NCI-H146 (cell line): ENCODE measurements around the gene NR2C2AP.
A peak's percentile ranks its signal among the peaks of the same experiment; 100 is the strongest.
"Not testable (repeated sequence)": the region's sequence is repeated elsewhere in the genome, so short reads cannot be mapped to it uniquely, and the experiment has no call there.

ENCODE experiments used
- DNase-seq: peaks from one replicate; lab custom pipeline; 2025; lab: John Stamatoyannopoulos, UW

NR2C2AP gene

DNA sequence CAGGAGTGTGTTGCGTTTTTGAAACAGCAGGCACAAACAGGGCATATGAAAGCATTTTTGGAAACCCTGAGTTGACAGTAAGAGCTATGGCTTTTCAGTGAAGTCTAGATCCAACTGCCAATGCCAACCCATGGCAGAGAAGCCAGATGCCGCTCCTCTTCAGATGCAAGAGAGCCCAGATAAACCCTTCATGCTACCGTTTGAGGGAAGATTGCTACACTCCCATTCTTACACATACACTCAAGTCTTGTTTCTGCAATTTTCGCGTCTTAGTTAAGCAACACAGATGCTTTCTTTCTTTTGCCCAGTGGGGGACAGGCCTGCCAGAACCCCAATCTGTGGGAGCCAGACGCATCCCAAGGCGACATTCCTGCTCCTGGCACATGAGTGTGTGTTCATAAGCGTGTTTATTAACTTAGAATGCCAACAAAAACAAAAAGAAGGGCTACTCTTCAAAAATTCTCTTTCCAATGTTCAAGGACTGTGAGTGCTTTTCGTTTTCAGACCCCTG, 21.7 kb downstream of the NR2C2AP start:
- DNase-seq = no peak

- DNase-seq = no peak
Observed at GRCh38 chr19:19179548-19180441, 23.4 kb downstream of the NR2C2AP start.

DNA sequence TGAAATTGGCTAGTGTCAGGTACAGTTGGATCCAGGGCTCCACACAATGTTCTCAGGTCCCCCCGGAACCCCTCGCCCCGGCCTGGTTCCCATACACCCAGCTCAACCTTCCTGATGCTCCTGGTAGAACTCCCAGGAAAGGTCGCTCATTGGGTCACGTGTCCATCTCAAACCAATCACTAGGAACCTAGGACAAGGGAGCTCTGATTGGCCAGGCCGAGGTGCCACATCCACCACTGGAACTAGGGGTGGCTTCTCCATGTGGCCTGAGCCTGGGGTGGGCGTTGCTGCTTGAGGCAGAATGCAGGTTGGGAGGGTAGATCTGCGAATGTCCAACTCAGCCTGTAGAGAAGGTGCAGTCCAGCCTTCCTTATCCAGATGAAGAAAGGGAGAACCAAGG, 26.3 kb downstream of the NR2C2AP start:
- no peak for DNase-seq

GRCh38 chr19:19173243-19173642, 30.0 kb downstream of the NR2C2AP start:
- not testable (repeated sequence) for DNase-seq

DNA sequence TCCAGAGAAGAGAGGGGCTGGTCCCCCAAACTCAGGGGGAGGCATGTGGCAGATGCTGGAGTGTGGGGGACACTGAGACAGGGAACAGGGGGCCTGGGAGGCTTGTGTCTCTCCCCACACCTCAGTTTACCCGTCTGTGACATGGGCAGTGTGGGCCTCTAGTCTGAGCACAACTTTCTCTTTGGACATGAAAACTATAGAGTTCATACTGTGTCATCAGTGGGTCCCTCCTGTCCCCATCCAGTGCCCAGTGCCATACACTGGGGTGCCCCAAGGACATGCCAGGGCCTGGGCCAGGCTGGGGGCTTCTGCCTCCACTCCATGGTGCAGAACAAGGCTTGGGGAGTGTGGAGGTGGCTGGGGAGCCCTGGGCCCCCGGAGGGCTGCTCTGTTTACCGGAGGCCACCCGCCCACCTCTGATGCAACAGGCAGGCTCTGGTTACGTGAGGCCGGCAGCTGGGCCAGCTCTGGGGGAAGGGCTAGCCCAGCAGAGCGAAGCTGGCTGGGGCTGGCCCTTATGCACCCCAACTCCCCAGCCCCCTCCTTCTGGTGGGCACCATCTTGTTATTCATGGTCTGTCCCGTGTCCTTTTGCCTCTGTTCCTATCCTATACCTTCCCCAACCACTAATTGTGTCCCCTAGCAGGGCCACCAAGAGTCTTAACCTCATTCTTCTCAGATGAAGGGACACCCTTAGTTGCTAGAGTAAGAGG, 31.2 kb downstream of the NR2C2AP start:
- DNase-seq = peak; percentile 29

DNA sequence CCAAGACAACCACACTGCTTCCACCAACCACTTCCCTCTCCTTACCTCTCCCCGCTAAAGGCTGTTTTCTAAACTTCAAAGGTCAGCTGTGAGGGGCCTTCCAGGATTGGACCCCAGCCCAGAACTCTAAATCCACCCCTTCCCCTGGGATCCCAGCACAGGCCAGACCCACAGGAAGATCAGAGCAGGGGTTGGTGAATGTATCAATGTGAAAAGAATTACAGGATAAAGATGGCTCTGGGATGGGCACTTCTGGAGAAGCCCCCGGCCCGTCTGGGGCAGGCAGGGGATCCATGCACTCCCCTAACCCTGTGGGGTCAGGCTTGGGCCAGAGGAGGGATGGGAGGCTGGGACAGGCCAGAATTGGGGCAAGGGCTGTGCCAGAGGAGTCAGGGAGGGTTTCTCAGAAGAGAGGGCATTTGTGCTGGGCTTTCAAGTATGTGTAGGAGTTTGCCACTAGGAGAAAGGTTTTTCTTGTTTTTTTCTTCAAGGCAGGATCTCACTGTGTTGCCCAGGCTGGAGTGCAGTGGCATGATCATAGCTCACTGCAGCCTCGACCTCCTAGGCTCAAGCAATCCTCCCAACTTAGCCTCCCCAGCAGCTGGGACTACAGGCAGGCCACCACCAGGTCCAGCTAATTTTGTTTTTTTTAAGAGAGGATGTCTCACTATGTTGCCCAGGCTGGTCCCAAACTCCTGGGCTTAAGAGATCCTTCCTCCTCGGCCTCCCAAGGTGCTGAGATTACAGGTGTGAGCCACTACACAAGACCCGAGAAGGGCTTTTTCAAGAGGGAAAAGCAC, 32.1 kb downstream of the NR2C2AP start:
- no peak for DNase-seq

GRCh38 chr19:19170053-19170872, 33.0 kb downstream of the NR2C2AP start, which contains the start of gene MEF2B:
TSS of gene MEF2B (minus strand) at chr19:19170263. CDS start at chr19:19150735, 19,528 bp downstream.
- peak; percentile 93 for DNase-seq

DNA sequence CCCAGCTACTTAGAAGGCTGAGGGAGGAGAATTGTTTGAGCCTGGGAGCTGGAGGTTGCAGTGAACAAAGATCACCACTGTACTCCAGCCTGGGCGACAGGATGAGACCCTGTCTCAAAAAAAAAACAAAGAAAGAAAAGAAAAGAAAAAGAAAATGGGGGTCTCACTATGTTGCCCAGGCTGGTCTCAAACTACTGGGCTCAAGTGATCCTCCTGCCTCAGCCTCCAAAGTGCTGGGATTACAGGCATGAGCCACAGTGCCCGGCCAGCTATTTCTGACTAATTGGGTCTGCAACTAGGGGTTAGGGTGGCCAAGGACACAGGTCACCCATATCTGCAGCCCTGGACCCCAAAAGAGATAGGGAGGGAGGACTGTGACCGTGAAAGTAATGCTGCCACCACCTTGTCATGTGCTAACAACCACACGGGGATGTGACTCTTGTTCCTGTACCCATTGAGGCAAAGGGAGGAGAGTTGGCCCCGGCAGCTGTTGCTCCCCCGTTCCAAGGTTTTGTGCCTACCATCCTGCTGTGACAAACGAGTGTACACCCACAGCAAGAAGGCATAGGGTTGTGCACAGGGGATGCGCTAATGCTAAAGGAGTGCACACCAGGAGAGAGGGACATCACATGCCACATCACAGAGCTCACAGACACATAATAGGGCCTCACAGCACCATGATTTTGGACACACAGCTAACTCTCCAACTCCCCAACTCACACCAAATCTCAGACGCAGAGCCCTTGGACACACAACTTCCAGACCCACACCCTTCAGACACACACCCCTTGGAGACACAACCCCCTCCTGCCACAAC, 33.8 kb downstream of the NR2C2AP start:
- DNase-seq = no peak

DNA sequence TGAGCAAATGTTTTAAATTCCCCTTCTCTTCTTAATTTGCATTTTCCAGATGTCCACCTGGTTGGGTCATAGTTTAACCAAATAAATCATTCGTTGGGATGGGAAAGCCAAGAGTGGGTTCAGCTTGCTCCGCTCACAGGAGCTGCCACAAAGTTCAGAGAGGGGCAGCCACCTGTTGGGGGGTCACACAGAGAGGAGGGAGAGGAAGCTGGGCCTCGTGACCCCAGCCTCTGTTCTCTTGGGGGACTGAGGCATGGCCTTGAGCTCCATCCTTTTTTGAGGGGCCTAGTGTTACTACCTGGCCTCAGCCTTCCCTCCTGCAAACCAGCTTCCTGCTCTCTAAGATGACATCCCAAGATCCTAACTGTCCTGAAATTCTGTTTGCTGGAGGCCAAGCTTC, 35.6 kb downstream of the NR2C2AP start:
- DNase-seq = no peak

DNA sequence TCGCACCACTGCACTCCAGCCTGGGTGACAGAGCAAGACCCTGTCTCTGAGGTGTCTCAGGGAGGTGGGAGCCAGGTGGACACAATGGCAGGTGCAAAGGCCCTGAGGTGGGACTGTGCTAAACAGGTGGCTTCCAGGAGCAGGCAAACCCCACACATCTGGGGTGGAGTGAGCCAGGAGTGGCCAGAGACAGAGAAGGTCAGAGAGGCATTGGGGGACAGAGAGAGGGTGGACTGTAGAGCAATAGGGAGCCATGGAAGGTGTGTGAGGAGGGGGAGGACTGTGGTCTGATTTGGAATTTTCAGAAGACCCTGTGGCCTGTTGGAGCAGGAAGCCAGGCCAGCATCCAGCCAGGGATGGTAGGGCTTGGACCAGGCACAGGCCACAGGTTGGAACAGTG, 37.8 kb downstream of the NR2C2AP start:
- DNase-seq = no peak

- no peak for DNase-seq
Observed at GRCh38 chr19:19162495-19162894, 40.7 kb downstream of the NR2C2AP start.

GRCh38 chr19:19160461-19161035, 42.7 kb downstream of the NR2C2AP start:
- DNase-seq = no peak

- no peak for DNase-seq
Observed at GRCh38 chr19:19159534-19159933, 43.7 kb downstream of the NR2C2AP start.

DNA sequence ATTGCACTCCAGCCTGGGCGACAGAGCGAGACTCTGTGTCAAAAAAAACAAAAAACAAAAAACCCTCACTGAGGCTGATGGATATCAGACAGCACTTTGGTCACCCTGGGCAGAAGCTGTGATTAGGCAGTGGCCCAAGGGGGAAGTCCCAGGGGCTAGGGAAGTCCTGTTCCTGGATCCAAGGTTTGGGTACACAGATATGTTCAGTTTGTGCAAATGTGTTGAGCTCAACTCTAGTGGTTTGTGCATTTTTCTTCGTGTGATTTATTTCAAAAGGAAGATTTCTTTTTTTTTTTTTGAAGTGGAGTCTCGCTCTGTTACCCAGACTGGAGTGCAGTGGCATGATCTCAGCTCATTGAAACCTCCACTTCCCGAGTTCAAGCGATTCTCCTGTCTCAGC, 45.4 kb downstream of the NR2C2AP start:
- no peak for DNase-seq

GRCh38 chr19:19155495-19156219, 47.6 kb downstream of the NR2C2AP start:
- no peak for DNase-seq

- no peak for DNase-seq
Observed at GRCh38 chr19:19154768-19155494, 48.3 kb downstream of the NR2C2AP start.

GRCh38 chr19:19152668-19153384, 50.4 kb downstream of the NR2C2AP start:
- DNase-seq = no peak

DNA sequence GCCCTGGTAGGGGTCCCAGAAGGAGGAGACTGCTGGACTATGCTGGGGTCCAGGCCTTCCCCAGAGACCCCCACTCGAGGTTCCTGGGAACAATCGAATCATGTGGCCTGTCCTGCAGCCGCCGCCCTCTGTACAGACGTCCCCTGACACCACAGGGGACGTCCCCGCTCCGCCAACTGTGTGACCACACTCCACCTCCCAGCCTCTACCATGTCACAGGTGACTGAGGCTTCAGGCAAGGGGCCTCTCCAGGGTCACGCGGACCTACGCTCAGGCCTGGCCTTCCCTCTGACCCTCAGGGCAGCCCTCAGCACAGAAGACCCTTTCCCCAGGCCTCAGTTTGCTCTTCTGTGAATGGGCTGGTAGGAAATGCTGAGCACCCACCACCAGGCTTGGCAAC, 51.8 kb downstream of the NR2C2AP start:
- DNase-seq = no peak
